ENCODE data around the gene GBP1.
"Not testable (repeated sequence)": the region's sequence is repeated elsewhere in the genome, so short reads cannot be mapped to it uniquely, and the experiment has no call there.

Gene GBP1

GRCh38 chr1:89029051-89029450 is 36.0 kb downstream of the GBP1 start:
- H4K12ac ChIP-seq (ENCODE audit: low read depth, low read length); DNase-seq; H3K27ac ChIP-seq (ENCODE audit: low read depth, low read length); H3K4ac ChIP-seq (ENCODE audit: low read depth, low read length); H3K14ac ChIP-seq (ENCODE audit: low read length); H3K4me2 ChIP-seq (ENCODE audit: low read length); H2AK5ac ChIP-seq (ENCODE audit: low read length); H3K4me3 ChIP-seq (ENCODE audit: low read depth, low read length); H2BK120ac ChIP-seq (ENCODE audit: insufficient read depth, low read length, poor library complexity); H4K8ac ChIP-seq (ENCODE audit: low read depth, low read length); H3K9me3 ChIP-seq (ENCODE audit: insufficient read depth, low read depth, low read length); H3K18ac ChIP-seq (ENCODE audit: low read length); H3K27me3 ChIP-seq (ENCODE audit: insufficient read depth, low read length); H3K4me1 ChIP-seq (ENCODE audit: control insufficient read depth in 1 of 2, insufficient read depth in 2 of 2, low read length in 2 of 2); H3K79me2 ChIP-seq (ENCODE audit: control insufficient read depth, insufficient read depth, low read length, poor library complexity); H3K23ac ChIP-seq (ENCODE audit: low read length); H4K91ac ChIP-seq (ENCODE audit: low read depth, low read length); H3K36me3 ChIP-seq (ENCODE audit: control insufficient read depth in 1 of 2, insufficient read depth in 2 of 2, low read length in 2 of 2); H2BK12ac ChIP-seq (ENCODE audit: low read length); H3K79me1 ChIP-seq (ENCODE audit: low read length); H2BK5ac ChIP-seq (ENCODE audit: low read depth, low read length, poor library complexity); H2AFZ ChIP-seq (ENCODE audit: insufficient read depth, low read length, poor library complexity); H3K9ac ChIP-seq (ENCODE audit: low read length): not testable (repeated sequence)
- no CpG with 5 or more reads among the region's 2 CpGs for WGBS (ENCODE audit: extremely low coverage, insufficient coverage, insufficient read length)

- Histone ChIP-seq H3K4me3 (ENCODE audit: low read depth, low read length) (no peak overlapping the region), H3K36me3 (ENCODE audit: control insufficient read depth in 1 of 2, insufficient read depth in 2 of 2, low read length in 2 of 2) (no peaks in the 10 kb centered on the region), H3K23ac (ENCODE audit: low read length) (no peak overlapping the region), H3K14ac (ENCODE audit: low read length) (no peak overlapping the region), H3K4me2 (ENCODE audit: low read length) (no peak overlapping the region), H3K4me1 (ENCODE audit: control insufficient read depth in 1 of 2, insufficient read depth in 2 of 2, low read length in 2 of 2) (peaks cover 2% of the 10 kb centered on the region in 2 experiments), H3K27ac (ENCODE audit: low read depth, low read length) (no peak overlapping the region), H3K9me3 (ENCODE audit: insufficient read depth, low read depth, low read length) (no peaks in the 10 kb centered on the region), H4K12ac (ENCODE audit: low read depth, low read length) (no peak overlapping the region), H2AFZ (ENCODE audit: insufficient read depth, low read length, poor library complexity) (no peak overlapping the region), H2BK120ac (ENCODE audit: insufficient read depth, low read length, poor library complexity) (no peak overlapping the region), H3K27me3 (ENCODE audit: insufficient read depth, low read length) (no peaks in the 10 kb centered on the region), H3K79me2 (ENCODE audit: control insufficient read depth, insufficient read depth, low read length, poor library complexity) (no peaks in the 10 kb centered on the region), H3K4ac (ENCODE audit: low read depth, low read length) (no peak overlapping the region), H2BK5ac (ENCODE audit: low read depth, low read length, poor library complexity) (no peak overlapping the region), H3K9ac (ENCODE audit: low read length) (no peak overlapping the region), H3K18ac (ENCODE audit: low read length) (no peak overlapping the region), H4K91ac (ENCODE audit: low read depth, low read length) (no peak overlapping the region), H2BK12ac (ENCODE audit: low read length) (no peak overlapping the region), H4K8ac (ENCODE audit: low read depth, low read length) (no peak overlapping the region), H3K79me1 (ENCODE audit: low read length) (no peaks in the 10 kb centered on the region), H2AK5ac (ENCODE audit: low read length) (no peak overlapping the region)
- no CpG with 5 or more reads among the region's 3 CpGs for WGBS (ENCODE audit: extremely low coverage, insufficient coverage, insufficient read length)
- no peak for DNase-seq
Observed at GRCh38 chr1:89025928-89026327, 39.1 kb downstream of the GBP1 start.

GRCh38 chr1:89023026-89023425 is 42.0 kb downstream of the GBP1 start:
- no peak overlapping the region for H3K4ac ChIP-seq (ENCODE audit: low read depth, low read length)
- H2BK5ac ChIP-seq (ENCODE audit: low read depth, low read length, poor library complexity), result peak overlapping the region; percentile 58
- H3K27ac ChIP-seq (ENCODE audit: low read depth, low read length), result no peak overlapping the region
- H3K4me2 ChIP-seq (ENCODE audit: low read length), result no peak overlapping the region
- H3K23ac ChIP-seq (ENCODE audit: low read length), result no peak overlapping the region
- H3K4me1 ChIP-seq (ENCODE audit: control insufficient read depth in 1 of 2, insufficient read depth in 2 of 2, low read length in 2 of 2), result peaks cover 6% of the 10 kb centered on the region in 2 experiments
- no peak overlapping the region for H3K9ac ChIP-seq (ENCODE audit: low read length)
- H2AK5ac ChIP-seq (ENCODE audit: low read length), result no peak overlapping the region
- no peak for DNase-seq
- no peaks in the 10 kb centered on the region for H3K9me3 ChIP-seq (ENCODE audit: insufficient read depth, low read depth, low read length)
- peak overlapping the region; percentile 95 for H2BK12ac ChIP-seq (ENCODE audit: low read length)
- no peaks in the 10 kb centered on the region for H3K36me3 ChIP-seq (ENCODE audit: control insufficient read depth in 1 of 2, insufficient read depth in 2 of 2, low read length in 2 of 2)
- H3K18ac ChIP-seq (ENCODE audit: low read length), result peak overlapping the region; percentile 78
- H4K12ac ChIP-seq (ENCODE audit: low read depth, low read length), result no peak overlapping the region
- no peaks in the 10 kb centered on the region for H3K79me1 ChIP-seq (ENCODE audit: low read length)
- H3K79me2 ChIP-seq (ENCODE audit: control insufficient read depth, insufficient read depth, low read length, poor library complexity), result no peaks in the 10 kb centered on the region
- H2BK120ac ChIP-seq (ENCODE audit: insufficient read depth, low read length, poor library complexity), result no peak overlapping the region
- no peak overlapping the region for H4K8ac ChIP-seq (ENCODE audit: low read depth, low read length)
- peak overlapping the region; percentile 78 for H3K14ac ChIP-seq (ENCODE audit: low read length)
- H2AFZ ChIP-seq (ENCODE audit: insufficient read depth, low read length, poor library complexity), result peak overlapping the region; percentile 74
- H3K27me3 ChIP-seq (ENCODE audit: insufficient read depth, low read length), result no peaks in the 10 kb centered on the region
- no peak overlapping the region for H4K91ac ChIP-seq (ENCODE audit: low read depth, low read length)
- no peak overlapping the region for H3K4me3 ChIP-seq (ENCODE audit: low read depth, low read length)

- H3K36me3 ChIP-seq (ENCODE audit: control insufficient read depth in 1 of 2, insufficient read depth in 2 of 2, low read length in 2 of 2), result no peaks in the 10 kb centered on the region
- peak within 1 kb of the TSS; percentile 37 for H3K4me2 ChIP-seq (ENCODE audit: low read length)
- H3K4me3 ChIP-seq (ENCODE audit: low read depth, low read length), result no peak within 1 kb of the TSS
- no peak within 1 kb of the TSS for H3K23ac ChIP-seq (ENCODE audit: low read length)
- no peak within 1 kb of the TSS for H4K12ac ChIP-seq (ENCODE audit: low read depth, low read length)
- H4K8ac ChIP-seq (ENCODE audit: low read depth, low read length), result no peak within 1 kb of the TSS
- peak within 1 kb of the TSS; percentile 78 for H3K18ac ChIP-seq (ENCODE audit: low read length)
- no peak within 1 kb of the TSS for H4K91ac ChIP-seq (ENCODE audit: low read depth, low read length)
- peak within 1 kb of the TSS; percentile 78 for H3K14ac ChIP-seq (ENCODE audit: low read length)
- no peaks in the 10 kb centered on the region for H3K79me2 ChIP-seq (ENCODE audit: control insufficient read depth, insufficient read depth, low read length, poor library complexity)
- no peak within 1 kb of the TSS for H3K9ac ChIP-seq (ENCODE audit: low read length)
- WGBS (ENCODE audit: extremely low coverage, insufficient coverage, insufficient read length), result no CpG with 5 or more reads among the region's 5 CpGs
- no peak within 1 kb of the TSS for H3K27ac ChIP-seq (ENCODE audit: low read depth, low read length)
- H3K27me3 ChIP-seq (ENCODE audit: insufficient read depth, low read length), result no peaks in the 10 kb centered on the region
- H3K4me1 ChIP-seq (ENCODE audit: control insufficient read depth in 1 of 2, insufficient read depth in 2 of 2, low read length in 2 of 2), result peaks cover 6% of the 10 kb centered on the region in 2 experiments
- H2AFZ ChIP-seq (ENCODE audit: insufficient read depth, low read length, poor library complexity), result peak within 1 kb of the TSS; percentile 74
- no peaks in the 10 kb centered on the region for H3K9me3 ChIP-seq (ENCODE audit: insufficient read depth, low read depth, low read length)
- H2BK5ac ChIP-seq (ENCODE audit: low read depth, low read length, poor library complexity), result peak within 1 kb of the TSS; percentile 58
- peak within 1 kb of the TSS; percentile 95 for H2BK12ac ChIP-seq (ENCODE audit: low read length)
- no peak within 1 kb of the TSS for H2BK120ac ChIP-seq (ENCODE audit: insufficient read depth, low read length, poor library complexity)
- no peak within 1 kb of the TSS for H2AK5ac ChIP-seq (ENCODE audit: low read length)
- H3K79me1 ChIP-seq (ENCODE audit: low read length), result no peaks in the 10 kb centered on the region
- H3K4ac ChIP-seq (ENCODE audit: low read depth, low read length), result no peak within 1 kb of the TSS
- peak in 1 of 2 donors; percentile 64 for DNase-seq
Observed at GRCh38 chr1:89022167-89022959, 42.6 kb downstream of the GBP1 start, which contains the start of gene GBP3. TSS of gene GBP3 (minus strand) at chr1:89022866. CDS start at chr1:89020721, 2,145 bp downstream.
